Activated effector memory CD4-positive, alpha-beta T cell treated with anti-CD3 and anti-CD28 coated beads, Interleukin-2, amount 50 U/mL, for 16 hours (primary cell): ENCODE results near the gene IPPK.
"Not testable (repeated sequence)": the region's sequence is repeated elsewhere in the genome, so short reads cannot be mapped to it uniquely, and the experiment has no call there.

Experiments
- DNase-seq: peaks from one replicate; pipeline ENCODE4 v3.0.0-alpha.2; 2020

IPPK gene

DNA sequence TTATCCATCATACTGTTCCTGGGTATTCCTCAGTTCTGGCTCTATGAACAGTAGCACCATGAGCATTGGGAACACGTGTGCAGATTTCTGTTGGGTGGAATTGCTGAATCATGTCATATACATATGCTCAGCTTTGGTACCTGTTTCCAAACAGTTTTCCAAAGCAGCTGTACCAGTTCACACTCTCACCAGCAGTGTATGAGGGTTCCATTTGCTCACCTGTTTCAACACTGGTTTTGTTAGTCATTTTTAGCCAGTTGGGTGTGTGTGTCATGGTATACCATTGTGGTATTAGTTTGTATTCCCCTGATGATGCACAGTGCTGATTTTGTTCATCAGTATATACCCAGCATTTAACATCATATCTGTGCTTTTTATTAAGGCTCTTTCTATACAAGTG, 77.4 kb downstream of the IPPK start:
- DNase-seq = no peak

DNA sequence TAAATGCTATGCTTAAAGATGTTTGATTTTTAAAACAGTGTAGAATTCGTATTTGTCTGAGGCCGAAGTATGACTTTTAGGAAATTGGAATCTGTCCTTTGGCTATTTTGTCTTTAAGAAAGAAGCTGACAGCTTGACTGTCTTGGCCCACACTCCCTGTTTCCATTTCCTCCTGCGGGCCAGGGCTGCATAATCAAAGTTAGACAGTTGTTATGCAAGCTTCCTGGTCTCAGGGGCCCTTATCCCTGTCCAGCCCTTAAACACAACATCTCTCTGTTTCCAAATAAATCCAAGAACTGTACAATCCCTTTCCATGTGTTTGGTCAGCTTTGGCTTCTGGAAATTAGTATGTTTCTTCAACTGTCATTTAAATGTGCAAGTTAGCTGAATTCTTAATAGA, 79.6 kb downstream of the IPPK start:
- no peak for DNase-seq

DNA sequence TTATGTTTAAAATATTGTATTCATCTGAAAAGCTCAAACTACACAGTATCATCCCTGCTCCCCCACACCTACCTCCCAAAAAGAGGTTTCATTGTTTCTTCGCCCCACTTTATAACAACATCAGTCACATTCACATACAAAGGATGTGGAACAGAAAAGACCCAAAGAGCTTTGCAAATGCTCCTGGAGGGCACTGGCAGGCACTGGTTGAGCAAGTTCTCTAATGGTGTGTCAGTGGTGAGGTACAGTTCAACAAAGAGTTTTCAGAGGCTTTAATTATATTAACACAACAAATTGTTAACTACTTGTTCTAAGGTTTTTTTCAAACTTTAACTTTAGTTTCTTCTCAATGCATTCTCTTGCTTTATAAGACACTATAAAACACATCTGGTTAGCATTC, 80.0 kb downstream of the IPPK start:
- no peak for DNase-seq

- DNase-seq = no peak
These were observed 93.8 kb downstream of the IPPK start for GRCh38 chr9:92576175-92576574.

DNA sequence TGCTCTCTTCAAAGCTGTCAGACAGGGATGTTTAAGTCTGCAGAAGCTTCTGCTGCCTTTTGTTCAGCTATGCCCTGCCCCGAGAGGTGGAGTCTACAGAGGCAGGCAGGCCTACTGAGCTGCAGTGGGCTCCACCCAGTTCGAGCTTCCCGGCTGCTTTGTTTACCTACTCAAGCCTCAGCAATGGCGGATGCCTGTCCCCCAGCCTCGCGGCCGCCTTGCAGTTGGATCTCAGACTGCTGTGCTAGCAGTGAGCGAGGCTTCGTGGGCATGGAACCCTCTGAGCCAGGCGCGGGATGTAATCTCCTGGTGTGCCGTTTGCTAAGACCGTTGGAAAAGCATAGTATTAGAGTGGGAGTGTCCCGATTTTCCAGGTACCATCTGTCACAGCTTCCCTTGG, 96.3 kb downstream of the IPPK start:
- not testable (repeated sequence) for DNase-seq

DNA sequence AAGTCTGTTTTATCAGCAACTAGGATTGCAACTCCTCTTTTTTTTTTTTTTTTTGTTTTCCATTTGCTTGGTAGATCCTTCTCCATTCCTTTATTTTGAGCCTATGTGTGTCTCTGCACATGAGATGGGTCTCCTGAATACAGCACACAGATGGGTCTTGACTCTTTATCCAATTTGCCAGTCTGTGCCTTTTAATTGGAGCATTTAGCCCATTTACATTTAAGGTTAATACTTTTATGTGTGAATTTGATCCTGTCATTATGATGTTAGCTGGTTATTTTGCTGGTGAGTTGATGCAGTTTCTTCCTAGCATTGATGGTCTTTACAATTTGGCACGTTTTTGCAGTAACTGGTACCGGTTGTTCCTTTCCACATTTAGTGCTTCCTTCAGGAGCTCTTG, 98.1 kb downstream of the IPPK start:
- not testable (repeated sequence) for DNase-seq

- DNase-seq = no peak
These were observed 104.9 kb downstream of the IPPK start for GRCh38 chr9:92564982-92565381.

DNA sequence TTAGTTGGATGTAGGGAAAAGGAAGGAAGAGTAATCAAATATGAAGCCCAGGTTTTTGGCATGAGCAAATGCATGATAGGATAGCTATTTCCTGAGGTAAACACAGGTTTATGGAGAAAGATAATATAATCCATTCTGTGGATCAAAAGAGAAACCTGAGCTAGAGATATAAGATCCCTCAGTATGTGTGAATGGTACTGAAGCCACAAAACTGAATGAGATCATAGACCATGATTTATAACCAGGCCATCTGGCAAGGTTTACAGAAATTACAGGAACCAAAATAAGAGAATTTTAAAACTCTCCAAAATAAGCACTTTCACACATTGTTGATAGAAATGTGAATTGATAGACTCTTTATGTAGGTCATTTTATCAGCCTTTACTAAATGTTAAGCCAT, 105.4 kb downstream of the IPPK start:
- DNase-seq = no peak
